Type B pancreatic cell (in vitro differentiated cells): ENCODE measurements around the gene NT5E. TPM values are rescaled to one million over a fixed set of nuclear protein-coding genes. Genes with fewer than 3 reads are reported as not detected.

ENCODE experiments used
- DNase-seq: peaks from one replicate; pipeline ENCODE4 v3.0.0; 2021; ENCODE audit warnings: mixed read lengths; ENCODE audit not compliant: unreplicated experiment; ENCODE audit errors: extremely low spot score
- H3K27ac Mint-ChIP-seq: 2 replicates; pipeline ENCODE4 v1.8.0; 2021; ENCODE audit warnings: mild to moderate bottlenecking, mixed read lengths
- H3K27me3 Mint-ChIP-seq: 2 replicates; pipeline ENCODE4 v1.8.0; 2021; ENCODE audit warnings: mixed read lengths
- H3K36me3 Mint-ChIP-seq: 2 replicates; pipeline ENCODE4 v1.8.0; 2021; ENCODE audit warnings: mixed read lengths
- H3K4me1 Mint-ChIP-seq: one replicate; pipeline ENCODE4 v1.8.0; 2021; ENCODE audit warnings: mixed read lengths; ENCODE audit not compliant: unreplicated experiment
- H3K4me3 Mint-ChIP-seq: 2 replicates; pipeline ENCODE4 v1.8.0; 2021; ENCODE audit warnings: mild to moderate bottlenecking, mixed read lengths
- H3K9me3 Mint-ChIP-seq: 2 replicates; pipeline ENCODE4 v1.8.0; 2021; ENCODE audit warnings: mixed read lengths
- CTCF ChIP-seq: fragments of 200-600 bp; sonication (generic); conservative IDR thresholded peaks from 2 replicates; pipeline ENCODE4 v1.5.0; 2021; ENCODE audit warnings: antibody characterized with exemption, mild to moderate bottlenecking
- total RNA-seq: library from RNA; stranded (reverse); gene quantifications from 2 replicates; pipeline ENCODE4 v1.2.1, GENCODE V29; 2021; ENCODE audit warnings: low replicate concordance

Gene NT5E
- total RNA-seq, 1 donor from 2014 or later: 6.6 TPM

GRCh38 chr6:85464722-85465150 is 14.9 kb downstream of the NT5E start:
- no peak for DNase-seq
- peaks cover 12% of the 10 kb centered on the region for H3K27me3 Mint-ChIP-seq
- H3K9me3 Mint-ChIP-seq: no peaks in the 10 kb centered on the region
- H3K4me1 Mint-ChIP-seq: peaks cover 10% of the 10 kb centered on the region
- H3K27ac Mint-ChIP-seq: no peak overlapping the region
- no peak overlapping the region for H3K4me3 Mint-ChIP-seq
- TF ChIP-seq CTCF: no peak
- H3K36me3 Mint-ChIP-seq: no peaks in the 10 kb centered on the region

GRCh38 chr6:85465762-85466161 is 15.9 kb downstream of the NT5E start:
- H3K27me3 Mint-ChIP-seq: peaks cover 12% of the 10 kb centered on the region
- no peak overlapping the region for H3K27ac Mint-ChIP-seq
- no peak overlapping the region for H3K4me3 Mint-ChIP-seq
- H3K36me3 Mint-ChIP-seq: no peaks in the 10 kb centered on the region
- DNase-seq: no peak
- H3K4me1 Mint-ChIP-seq: peaks cover 10% of the 10 kb centered on the region
- no peak for TF ChIP-seq CTCF
- no peaks in the 10 kb centered on the region for H3K9me3 Mint-ChIP-seq

- Mint-ChIP-seq H3K36me3 (no peaks in the 10 kb centered on the region), H3K4me1 (peaks cover 10% of the 10 kb centered on the region), H3K9me3 (no peaks in the 10 kb centered on the region), H3K27ac (no peak overlapping the region), H3K4me3 (no peak overlapping the region), H3K27me3 (peaks cover 11% of the 10 kb centered on the region)
- no peak for TF ChIP-seq CTCF
- no peak for DNase-seq
Measured at GRCh38 chr6:85468326-85468725, 18.4 kb downstream of the NT5E start.

- H3K4me1 Mint-ChIP-seq: peaks cover 6% of the 10 kb centered on the region
- H3K27ac Mint-ChIP-seq: no peak overlapping the region
- DNase-seq: no peak
- TF ChIP-seq CTCF: no peak
- H3K4me3 Mint-ChIP-seq: no peak overlapping the region
- peaks cover 7% of the 10 kb centered on the region for H3K27me3 Mint-ChIP-seq
- no peaks in the 10 kb centered on the region for H3K9me3 Mint-ChIP-seq
- no peaks in the 10 kb centered on the region for H3K36me3 Mint-ChIP-seq
Measured at GRCh38 chr6:85469276-85470022, 19.6 kb downstream of the NT5E start.

- no peak overlapping the region for H3K4me3 Mint-ChIP-seq
- TF ChIP-seq CTCF: no peak
- H3K9me3 Mint-ChIP-seq: no peaks in the 10 kb centered on the region
- peaks cover 3% of the 10 kb centered on the region for H3K27me3 Mint-ChIP-seq
- no peaks in the 10 kb centered on the region for H3K4me1 Mint-ChIP-seq
- DNase-seq: no peak
- H3K27ac Mint-ChIP-seq: no peak overlapping the region
- H3K36me3 Mint-ChIP-seq: no peaks in the 10 kb centered on the region
Measured at GRCh38 chr6:85470023-85470410, 20.1 kb downstream of the NT5E start.
